ENCODE measurements around the gene TRIM37. TPM values are rescaled to one million over a fixed set of nuclear protein-coding genes. Genes with fewer than 3 reads are reported as not detected.
A peak's percentile ranks its signal among the peaks of the same experiment; 100 is the strongest.
"Not testable (repeated sequence)": the region's sequence is repeated elsewhere in the genome, so short reads cannot be mapped to it uniquely, and the experiment has no call there.

TRIM37 gene
- total and polyA plus RNA-seq, 11 donors = 5.8 to 26.2 (median 19.1) TPM

DNA sequence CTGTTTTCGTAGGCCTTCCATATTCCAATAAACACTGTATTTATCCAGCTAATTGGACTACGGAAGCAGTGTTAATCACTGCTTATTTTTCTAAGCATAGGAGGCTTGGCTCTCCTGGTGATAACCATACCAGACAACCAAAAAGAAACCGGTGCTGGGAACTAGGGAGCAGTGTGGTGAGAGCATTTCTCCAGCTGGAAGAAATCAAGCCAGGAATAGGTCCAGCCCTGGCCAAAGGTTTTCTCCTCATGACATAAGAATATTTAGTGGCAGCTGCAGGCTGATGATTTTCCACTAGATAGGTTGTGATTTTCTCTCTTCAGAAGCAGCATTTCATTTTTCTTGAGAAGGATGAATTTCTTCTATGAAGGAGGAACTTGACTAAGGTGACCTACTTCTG lies 141.5 kb downstream of the TRIM37 start:
- H3K27ac ChIP-seq = no peak overlapping the region
- H3K4me1 ChIP-seq = no peaks in the 10 kb centered on the region
- TF ChIP-seq POLR2A (IDR thresholded peaks at IDR 0.05) = no peak
- no peaks in the 10 kb centered on the region for H3K27me3 ChIP-seq
- WGBS, 4 donors = 58 to 73% (median 63%) methylated on average over 3 of the region's 3 CpGs
- H3K4me3 ChIP-seq = no peak overlapping the region
- H3K9me3 ChIP-seq = no peaks in the 10 kb centered on the region
- ATAC-seq = peak in 1 of 4 donors; percentile 52
- peak in 1 of 5 donors; percentile 10 for DNase-seq
- intact Hi-C loops (cut with DNase I) = no loop called here
- no peaks in the 10 kb centered on the region for H3K36me3 ChIP-seq

DNA sequence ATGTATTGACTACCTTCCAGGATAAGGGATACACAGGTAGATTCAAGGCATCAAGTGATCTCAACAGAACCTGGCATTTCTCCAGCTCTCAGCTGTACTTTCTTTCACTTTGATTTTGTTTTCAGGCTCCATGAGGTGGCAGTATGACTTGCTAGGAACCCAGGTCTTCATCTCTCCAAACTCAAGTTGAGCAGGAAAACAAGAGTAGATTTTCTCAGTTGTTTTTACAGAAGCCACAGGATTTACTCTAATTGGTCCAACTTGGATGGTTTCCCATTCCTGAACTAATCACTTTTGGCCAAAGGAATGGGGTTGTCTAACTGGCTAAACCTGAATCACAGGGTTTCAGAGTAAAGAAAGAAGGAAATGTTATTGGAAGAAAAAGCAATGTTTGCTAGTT lies 146.6 kb downstream of the TRIM37 start:
- H3K4me1 ChIP-seq = no peaks in the 10 kb centered on the region
- H3K36me3 ChIP-seq = no peaks in the 10 kb centered on the region
- ATAC-seq (no peak), DNase-seq (no peak)
- intact Hi-C loops (cut with DNase I) = no loop called here
- H3K9me3 ChIP-seq = no peaks in the 10 kb centered on the region
- H3K4me3 ChIP-seq = no peak overlapping the region
- TF ChIP-seq, protein P1, sequence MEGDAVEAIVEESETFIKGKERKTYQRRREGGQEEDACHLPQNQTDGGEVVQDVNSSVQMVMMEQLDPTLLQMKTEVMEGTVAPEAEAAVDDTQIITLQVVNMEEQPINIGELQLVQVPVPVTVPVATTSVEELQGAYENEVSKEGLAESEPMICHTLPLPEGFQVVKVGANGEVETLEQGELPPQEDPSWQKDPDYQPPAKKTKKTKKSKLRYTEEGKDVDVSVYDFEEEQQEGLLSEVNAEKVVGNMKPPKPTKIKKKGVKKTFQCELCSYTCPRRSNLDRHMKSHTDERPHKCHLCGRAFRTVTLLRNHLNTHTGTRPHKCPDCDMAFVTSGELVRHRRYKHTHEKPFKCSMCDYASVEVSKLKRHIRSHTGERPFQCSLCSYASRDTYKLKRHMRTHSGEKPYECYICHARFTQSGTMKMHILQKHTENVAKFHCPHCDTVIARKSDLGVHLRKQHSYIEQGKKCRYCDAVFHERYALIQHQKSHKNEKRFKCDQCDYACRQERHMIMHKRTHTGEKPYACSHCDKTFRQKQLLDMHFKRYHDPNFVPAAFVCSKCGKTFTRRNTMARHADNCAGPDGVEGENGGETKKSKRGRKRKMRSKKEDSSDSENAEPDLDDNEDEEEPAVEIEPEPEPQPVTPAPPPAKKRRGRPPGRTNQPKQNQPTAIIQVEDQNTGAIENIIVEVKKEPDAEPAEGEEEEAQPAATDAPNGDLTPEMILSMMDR (IDR thresholded peaks at IDR 0.05) = peak in 1 of 12 donors; percentile 16
- no peak for TF ChIP-seq POLR2A (IDR thresholded peaks at IDR 0.05)
- no peak overlapping the region for H3K27ac ChIP-seq
- H3K27me3 ChIP-seq = no peaks in the 10 kb centered on the region

DNA sequence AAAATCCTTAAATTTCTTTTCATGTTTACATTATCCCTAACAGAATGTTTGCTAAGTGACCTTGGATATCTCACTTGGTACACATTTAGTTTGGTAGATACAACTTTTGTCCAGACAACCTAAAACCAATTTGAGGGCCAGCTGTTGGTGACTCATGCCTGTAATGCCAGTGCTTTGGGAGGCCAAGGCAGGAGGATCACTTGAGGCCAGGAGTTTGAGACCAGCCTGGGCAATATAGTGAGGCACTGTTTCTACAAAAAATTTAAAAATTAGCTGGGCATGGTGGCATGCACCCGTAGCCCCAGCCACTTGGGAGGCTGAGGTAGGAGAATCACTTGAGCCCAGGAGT lies 149.0 kb downstream of the TRIM37 start:
- ATAC-seq, H3K27ac ChIP-seq, H3K4me1 ChIP-seq: not testable (repeated sequence)

DNA sequence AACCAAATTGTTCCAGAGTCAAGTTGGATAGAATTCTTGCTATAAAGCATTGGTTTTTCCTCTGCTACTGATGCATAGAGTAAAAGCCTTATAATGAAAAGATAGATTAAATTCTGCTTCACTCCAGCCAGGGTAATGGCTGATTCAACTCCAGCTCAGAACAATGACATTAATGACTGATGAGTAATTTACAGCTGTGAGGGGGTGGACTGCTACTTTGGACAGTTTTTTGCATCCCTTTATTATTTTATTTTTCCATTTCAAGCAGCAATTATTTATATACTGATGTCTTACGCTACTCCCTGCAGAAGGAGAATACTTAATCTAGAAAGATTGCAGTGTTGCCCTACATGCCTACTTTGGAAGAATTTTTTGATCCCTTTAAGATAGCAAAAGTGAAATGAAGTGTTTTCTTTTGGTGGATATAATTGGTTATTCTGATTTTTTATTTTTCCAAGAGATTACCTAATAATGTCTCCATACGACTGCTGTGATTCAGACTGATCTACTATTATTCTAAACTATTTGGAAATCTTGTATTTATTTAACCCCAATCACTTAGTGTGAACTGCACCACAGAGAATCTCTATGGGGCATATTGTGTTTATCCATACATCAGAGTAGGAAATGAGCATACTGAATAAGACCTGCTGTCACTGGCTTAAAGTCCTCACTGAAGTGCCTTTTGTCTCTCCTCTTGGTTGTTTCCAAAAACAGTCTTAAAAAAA lies 149.5 kb downstream of the TRIM37 start:
- ATAC-seq = no peak
- WGBS, 4 donors = 75 to 83% (median 79%) methylated on average over 2 of the region's 2 CpGs
- intact Hi-C loops (cut with DNase I) = no loop called here

More for the DNA sequence above, 149.0 kb downstream of the TRIM37 start:
- H3K36me3 ChIP-seq; H3K4me3 ChIP-seq; H3K9me3 ChIP-seq; H3K27me3 ChIP-seq; intact Hi-C loops (cut with DNase I); DNase-seq: not testable (repeated sequence)
- WGBS, 4 donors = 83 to 94% (median 90%) methylated on average over 1 of the region's 1 CpG

DNA sequence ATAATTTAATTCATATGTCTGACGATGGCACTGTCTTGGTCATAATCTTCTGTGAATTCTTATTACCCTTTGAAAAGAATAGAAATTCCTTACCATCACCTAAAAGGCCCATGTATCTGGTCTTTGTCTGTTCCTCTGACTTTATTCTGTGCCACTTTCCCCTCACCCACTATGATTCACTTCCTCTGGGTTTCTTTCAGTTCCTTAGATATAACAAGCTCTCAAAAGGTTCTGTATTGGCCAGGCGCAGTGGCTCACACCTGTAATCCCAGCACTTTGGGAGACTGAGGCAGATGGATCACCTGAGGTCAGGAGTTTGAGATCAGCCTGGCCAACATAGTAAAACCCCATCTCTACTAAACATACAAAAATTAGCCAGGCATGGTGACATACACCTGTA lies 152.3 kb downstream of the TRIM37 start:
- intact Hi-C loops (cut with DNase I); ATAC-seq; H3K27ac ChIP-seq; H3K4me1 ChIP-seq; H3K27me3 ChIP-seq; DNase-seq; H3K4me3 ChIP-seq; H3K36me3 ChIP-seq: not testable (repeated sequence)
- WGBS, 4 donors = 81 to 88% (median 85%) methylated on average over 2 of the region's 2 CpGs
- H3K9me3 ChIP-seq = peaks cover 0 to 28% (median 16%) of the 10 kb centered on the region in 12 donors

More for the DNA sequence above, 149.5 kb downstream of the TRIM37 start:
- Histone ChIP-seq H3K9me3 (peaks cover 0 to under 1% (median 0%) of the 10 kb centered on the region in 12 donors), H3K4me1 (peaks cover 0 to 4% (median 0%) of the 10 kb centered on the region in 12 donors), H3K4me3 (no peak overlapping the region), H3K27me3 (no peaks in the 10 kb centered on the region), H3K36me3 (no peaks in the 10 kb centered on the region), H3K27ac (no peak overlapping the region)
- DNase-seq = no peak
- no peak for TF ChIP-seq POLR2A (IDR thresholded peaks at IDR 0.05)
- TF ChIP-seq, protein P1 (IDR thresholded peaks at IDR 0.05) = no peak

DNA sequence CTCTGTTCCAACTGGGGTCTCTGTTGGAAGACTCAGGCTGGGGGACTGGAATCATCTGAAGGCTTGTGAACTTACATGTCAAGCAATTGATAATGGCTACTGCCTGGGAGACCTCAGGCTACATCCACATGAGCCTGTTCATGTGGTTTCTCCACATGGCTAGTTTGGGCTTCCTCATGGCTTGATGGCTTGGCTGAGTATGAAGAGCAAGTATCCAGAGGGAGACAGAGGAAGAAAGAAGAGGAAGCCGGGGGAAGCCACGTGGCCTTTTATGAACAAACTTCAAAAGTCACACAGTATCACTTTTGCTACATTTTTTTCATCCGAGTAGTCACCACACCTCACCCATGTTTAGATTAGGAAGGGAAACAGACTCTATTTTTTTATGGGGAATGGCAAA lies 158.9 kb downstream of the TRIM37 start:
- TF ChIP-seq POLR2A (IDR thresholded peaks at IDR 0.05) = no peak
- TF ChIP-seq, protein P1 (IDR thresholded peaks at IDR 0.05) = no peak
- Histone ChIP-seq H3K9me3 (peaks cover 0 to 37% (median 20%) of the 10 kb centered on the region in 12 donors), H3K4me3 (no peak overlapping the region), H3K27ac (no peak overlapping the region), H3K36me3 (no peaks in the 10 kb centered on the region), H3K27me3 (no peaks in the 10 kb centered on the region), H3K4me1 (no peaks in the 10 kb centered on the region)
- WGBS, 4 donors = 68 to 72% (median 70%) methylated on average over 3 of the region's 3 CpGs
- DNase-seq (no peak), ATAC-seq (no peak)
- intact Hi-C loops (cut with DNase I) = no loop called here
